Astrocyte of the cerebellum (primary cell): ENCODE data around the gene SCRN2.

ENCODE experiments used
- DNase-seq: peaks from one replicate; pipeline ENCODE4 v3.0.0-alpha.2; 2011; ENCODE audit warnings: low read depth
- H3K4me3 ChIP-seq: 2 replicates; pipeline ENCODE4 v1.5.1; 2011; ENCODE audit warnings: mild to moderate bottlenecking, low read depth, low read length, moderate library complexity
- in situ Hi-C: cut with HindIII; loops from 2 replicates; pipeline ENCODE4 v1.10.0; 2017; ENCODE audit warnings: low sequenced_read_pairs
- TF ChIP-seq, protein P1 (sequence below): IDR thresholded peaks from 2 replicates; pipeline ENCODE4 v1.5.1; 2012; ENCODE audit warnings: low read length, low read depth, moderate library complexity, mild to moderate bottlenecking; ENCODE audit errors: missing control alignments

Gene SCRN2

DNA sequence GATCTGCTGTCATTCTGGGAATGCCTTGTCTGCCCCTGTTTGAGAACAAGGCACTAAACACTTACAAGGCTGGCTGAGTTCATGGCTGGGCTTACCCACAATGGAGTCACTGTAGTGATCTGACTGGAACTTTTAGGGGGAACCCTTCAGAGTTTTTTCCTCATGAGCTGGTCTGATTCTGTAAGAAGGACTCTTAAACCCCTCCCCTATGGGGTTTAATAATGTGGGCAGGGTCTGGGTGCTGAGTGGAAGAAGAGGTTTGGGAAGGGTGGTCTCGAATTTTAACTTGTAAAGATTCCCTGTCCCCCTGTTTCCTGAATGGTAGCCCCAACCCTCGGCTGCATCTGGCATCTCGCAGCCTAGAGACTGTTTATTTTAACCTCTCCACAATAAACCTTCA lies 50.0 kb downstream of the SCRN2 start:
- in situ Hi-C loops: no loop called here
- H3K4me3 ChIP-seq: no peak overlapping the region
- TF ChIP-seq, protein P1, sequence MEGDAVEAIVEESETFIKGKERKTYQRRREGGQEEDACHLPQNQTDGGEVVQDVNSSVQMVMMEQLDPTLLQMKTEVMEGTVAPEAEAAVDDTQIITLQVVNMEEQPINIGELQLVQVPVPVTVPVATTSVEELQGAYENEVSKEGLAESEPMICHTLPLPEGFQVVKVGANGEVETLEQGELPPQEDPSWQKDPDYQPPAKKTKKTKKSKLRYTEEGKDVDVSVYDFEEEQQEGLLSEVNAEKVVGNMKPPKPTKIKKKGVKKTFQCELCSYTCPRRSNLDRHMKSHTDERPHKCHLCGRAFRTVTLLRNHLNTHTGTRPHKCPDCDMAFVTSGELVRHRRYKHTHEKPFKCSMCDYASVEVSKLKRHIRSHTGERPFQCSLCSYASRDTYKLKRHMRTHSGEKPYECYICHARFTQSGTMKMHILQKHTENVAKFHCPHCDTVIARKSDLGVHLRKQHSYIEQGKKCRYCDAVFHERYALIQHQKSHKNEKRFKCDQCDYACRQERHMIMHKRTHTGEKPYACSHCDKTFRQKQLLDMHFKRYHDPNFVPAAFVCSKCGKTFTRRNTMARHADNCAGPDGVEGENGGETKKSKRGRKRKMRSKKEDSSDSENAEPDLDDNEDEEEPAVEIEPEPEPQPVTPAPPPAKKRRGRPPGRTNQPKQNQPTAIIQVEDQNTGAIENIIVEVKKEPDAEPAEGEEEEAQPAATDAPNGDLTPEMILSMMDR: no peak
- DNase-seq: no peak

DNA sequence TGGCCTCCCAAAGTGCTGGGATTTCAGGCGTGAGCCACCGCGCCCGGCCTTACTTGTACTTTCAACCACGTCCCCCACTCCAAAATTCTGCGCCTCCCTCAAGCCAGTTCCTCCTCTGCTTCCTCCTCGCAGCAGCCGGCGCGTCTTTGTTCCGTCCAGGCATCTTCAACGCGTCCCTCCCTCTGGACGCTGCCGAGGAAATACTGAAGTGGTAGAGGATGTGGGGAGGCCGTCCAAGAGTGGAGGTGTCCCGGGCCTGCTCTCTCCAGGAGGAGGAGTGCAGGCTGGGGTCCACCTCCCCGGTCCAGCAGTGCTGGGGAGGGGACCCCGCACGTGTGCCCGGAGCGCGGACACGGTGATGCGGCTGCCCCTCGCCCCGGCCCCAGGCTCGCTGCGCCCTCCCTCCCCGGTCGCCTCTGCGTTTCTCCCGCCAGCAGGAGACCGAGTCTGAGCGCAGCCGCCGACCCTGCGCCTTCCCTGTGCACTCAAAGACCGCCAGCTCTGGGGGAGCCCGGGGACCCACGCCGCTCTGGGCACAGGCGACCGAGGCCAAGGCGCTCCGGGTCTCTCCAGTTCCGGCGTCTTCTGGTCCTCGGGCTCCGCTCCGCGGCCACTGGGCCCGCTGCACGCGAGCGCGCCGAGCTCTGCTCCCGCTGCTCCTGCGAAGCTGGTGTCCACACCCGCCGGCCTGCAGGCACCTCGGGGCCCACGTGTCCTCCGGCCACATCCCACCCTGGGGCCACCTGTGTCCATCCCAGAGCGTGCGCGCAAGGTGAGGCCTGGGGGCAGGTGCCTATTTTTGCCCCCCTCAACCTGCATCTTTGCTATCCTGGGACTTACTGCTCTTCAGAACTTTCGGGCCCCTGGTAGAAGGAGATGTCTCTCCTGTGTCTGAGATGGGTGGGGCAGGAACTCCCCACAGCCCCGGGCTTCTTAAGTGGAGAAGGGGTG lies 51.2 kb downstream of the SCRN2 start:
- in situ Hi-C loops: no loop called here
- no peak for DNase-seq
- H3K4me3 ChIP-seq: peak overlapping the region; percentile 19
- TF ChIP-seq, protein P1: peak; percentile 54
